Thyroid gland (tissue), 4 donors: Measurements from ENCODE around the gene GJC1.

Experiments used
- POLR2A ChIP-seq, 2 donors: fragments of 450-650 bp; IDR thresholded peaks; one replicate each; pipeline ENCODE4 v1.6.1; 2017; ENCODE audit warnings: antibody characterized with exemption in 2 of 2, mild to moderate bottlenecking in 2 of 2, moderate library complexity in 1 of 2
- TF ChIP-seq, protein P1 (sequence below), 6 experiments: fragments of 200-600 bp in 3 of 6; fragments of 450-650 bp in 3 of 6; sonication (generic) in 3 of 6; IDR thresholded peaks; one replicate each; pipeline ENCODE4 v1.5.1; 2016 to 2019; ENCODE audit warnings: antibody characterized with exemption in 6 of 6, mild to moderate bottlenecking in 2 of 6, inconsistent platforms in 1 of 6, moderate library complexity in 1 of 6

DNA sequence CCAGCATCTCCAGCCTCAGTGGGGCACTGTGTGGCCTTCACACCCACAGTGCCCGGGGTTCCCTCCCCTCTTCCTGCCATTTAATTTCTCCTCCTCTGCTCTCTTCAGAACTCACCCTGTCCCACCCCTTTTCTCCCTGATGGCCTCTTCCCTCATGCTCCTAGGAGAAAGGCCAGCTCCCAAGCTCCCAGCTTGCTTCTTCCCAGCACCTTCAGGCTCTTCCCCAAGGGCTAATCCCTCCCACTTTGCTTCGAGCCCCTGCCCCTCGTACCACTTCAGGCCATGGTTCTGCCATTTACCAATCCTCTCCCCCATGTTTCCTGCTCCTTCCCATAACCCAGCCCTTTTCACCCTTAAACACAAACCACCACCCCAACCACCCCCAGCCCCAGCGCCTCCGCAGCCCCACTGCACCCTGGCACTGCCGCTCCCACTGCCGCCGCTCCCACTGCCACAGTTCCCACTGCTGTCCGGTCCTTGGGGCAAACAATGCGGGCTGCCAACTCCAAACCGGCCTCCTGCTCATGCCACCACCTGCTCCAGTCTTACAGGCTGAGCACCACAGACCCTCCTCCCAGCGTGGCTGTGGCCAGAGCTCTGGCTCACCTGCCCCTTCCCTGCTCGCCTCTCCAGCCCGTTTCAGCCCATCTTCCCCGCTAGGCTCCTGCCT, 42.7 kb downstream of the GJC1 start:
- TF ChIP-seq, protein P1, sequence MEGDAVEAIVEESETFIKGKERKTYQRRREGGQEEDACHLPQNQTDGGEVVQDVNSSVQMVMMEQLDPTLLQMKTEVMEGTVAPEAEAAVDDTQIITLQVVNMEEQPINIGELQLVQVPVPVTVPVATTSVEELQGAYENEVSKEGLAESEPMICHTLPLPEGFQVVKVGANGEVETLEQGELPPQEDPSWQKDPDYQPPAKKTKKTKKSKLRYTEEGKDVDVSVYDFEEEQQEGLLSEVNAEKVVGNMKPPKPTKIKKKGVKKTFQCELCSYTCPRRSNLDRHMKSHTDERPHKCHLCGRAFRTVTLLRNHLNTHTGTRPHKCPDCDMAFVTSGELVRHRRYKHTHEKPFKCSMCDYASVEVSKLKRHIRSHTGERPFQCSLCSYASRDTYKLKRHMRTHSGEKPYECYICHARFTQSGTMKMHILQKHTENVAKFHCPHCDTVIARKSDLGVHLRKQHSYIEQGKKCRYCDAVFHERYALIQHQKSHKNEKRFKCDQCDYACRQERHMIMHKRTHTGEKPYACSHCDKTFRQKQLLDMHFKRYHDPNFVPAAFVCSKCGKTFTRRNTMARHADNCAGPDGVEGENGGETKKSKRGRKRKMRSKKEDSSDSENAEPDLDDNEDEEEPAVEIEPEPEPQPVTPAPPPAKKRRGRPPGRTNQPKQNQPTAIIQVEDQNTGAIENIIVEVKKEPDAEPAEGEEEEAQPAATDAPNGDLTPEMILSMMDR (IDR thresholded peaks at IDR 0.05): no peak
- no peak for TF ChIP-seq POLR2A (IDR thresholded peaks at IDR 0.05)
